Activated naive CD8-positive, alpha-beta T cell treated with anti-CD3 and anti-CD28 coated beads, Interleukin-2, amount 50 U/mL, for 24 hours (primary cell): ENCODE measurements around the gene DAZL.

ENCODE experiments used
- ATAC-seq: fragments of 150-1000 bp; cut with Tn5 transposase; one replicate; pipeline ENCODE4 v1.10.0; 2021
- DNase-seq: peaks from one replicate; pipeline ENCODE4 v3.0.0; 2021
- H3K27ac Mint-ChIP-seq: one replicate; pipeline ENCODE4 v1.8.0; 2021; ENCODE audit warnings: mild to moderate bottlenecking, mixed read lengths
- H3K27me3 Mint-ChIP-seq: one replicate; pipeline ENCODE4 v1.8.0; 2021; ENCODE audit warnings: mixed read lengths
- H3K36me3 Mint-ChIP-seq: one replicate; pipeline ENCODE4 v1.8.0; 2021; ENCODE audit warnings: low read depth, mixed read lengths
- H3K4me1 Mint-ChIP-seq: one replicate; pipeline ENCODE4 v1.8.0; 2021; ENCODE audit warnings: mixed read lengths
- H3K4me3 Mint-ChIP-seq: one replicate; pipeline ENCODE4 v1.8.0; 2021; ENCODE audit warnings: mild to moderate bottlenecking, moderate library complexity, mixed read lengths
- H3K9me3 Mint-ChIP-seq: one replicate; pipeline ENCODE4 v1.8.0; 2021; ENCODE audit warnings: mixed read lengths

DAZL gene

GRCh38 chr3:16570113-16570512 lies 35.1 kb downstream of the DAZL start:
- no peaks in the 10 kb centered on the region for H3K4me1 Mint-ChIP-seq
- H3K27me3 Mint-ChIP-seq: peaks cover 7% of the 10 kb centered on the region
- ATAC-seq (no peak), DNase-seq (no peak)
- peaks cover 10% of the 10 kb centered on the region for H3K9me3 Mint-ChIP-seq
- H3K36me3 Mint-ChIP-seq: peaks cover 1% of the 10 kb centered on the region
- no peak overlapping the region for H3K27ac Mint-ChIP-seq
- H3K4me3 Mint-ChIP-seq: no peak overlapping the region

GRCh38 chr3:16568532-16568931 lies 36.7 kb downstream of the DAZL start:
- Mint-ChIP-seq H3K9me3 (peaks cover 16% of the 10 kb centered on the region), H3K4me1 (no peaks in the 10 kb centered on the region), H3K27ac (no peak overlapping the region), H3K27me3 (peaks cover 7% of the 10 kb centered on the region), H3K4me3 (no peak overlapping the region), H3K36me3 (peaks cover 1% of the 10 kb centered on the region)
- no peak for ATAC-seq
- no peak for DNase-seq

- DNase-seq (no peak), ATAC-seq (no peak)
- H3K27me3 Mint-ChIP-seq: peaks cover 7% of the 10 kb centered on the region
- H3K4me3 Mint-ChIP-seq: no peak overlapping the region
- H3K4me1 Mint-ChIP-seq: no peaks in the 10 kb centered on the region
- peaks cover 1% of the 10 kb centered on the region for H3K36me3 Mint-ChIP-seq
- peaks cover 16% of the 10 kb centered on the region for H3K9me3 Mint-ChIP-seq
- no peak overlapping the region for H3K27ac Mint-ChIP-seq
These were observed 37.1 kb downstream of the DAZL start for GRCh38 chr3:16568115-16568514.

GRCh38 chr3:16559653-16560365 lies 45.4 kb downstream of the DAZL start:
- Mint-ChIP-seq H3K4me3 (no peak overlapping the region), H3K4me1 (no peaks in the 10 kb centered on the region), H3K27ac (no peak overlapping the region), H3K9me3 (peaks cover 6% of the 10 kb centered on the region), H3K27me3 (peaks cover 2% of the 10 kb centered on the region), H3K36me3 (no peaks in the 10 kb centered on the region)
- DNase-seq (no peak), ATAC-seq (no peak)

GRCh38 chr3:16554126-16554525 lies 51.1 kb downstream of the DAZL start:
- H3K4me1 Mint-ChIP-seq: peaks cover 12% of the 10 kb centered on the region
- H3K36me3 Mint-ChIP-seq: no peaks in the 10 kb centered on the region
- no peaks in the 10 kb centered on the region for H3K9me3 Mint-ChIP-seq
- DNase-seq (no peak), ATAC-seq (no peak)
- no peak overlapping the region for H3K4me3 Mint-ChIP-seq
- H3K27me3 Mint-ChIP-seq: peaks cover 2% of the 10 kb centered on the region
- H3K27ac Mint-ChIP-seq: no peak overlapping the region

GRCh38 chr3:16552757-16553156 lies 52.5 kb downstream of the DAZL start:
- no peaks in the 10 kb centered on the region for H3K27me3 Mint-ChIP-seq
- ATAC-seq (no peak), DNase-seq (no peak)
- no peak overlapping the region for H3K4me3 Mint-ChIP-seq
- no peak overlapping the region for H3K27ac Mint-ChIP-seq
- H3K36me3 Mint-ChIP-seq: no peaks in the 10 kb centered on the region
- no peaks in the 10 kb centered on the region for H3K9me3 Mint-ChIP-seq
- H3K4me1 Mint-ChIP-seq: peaks cover 16% of the 10 kb centered on the region

- DNase-seq (no peak), ATAC-seq (no peak)
- no peaks in the 10 kb centered on the region for H3K27me3 Mint-ChIP-seq
- H3K27ac Mint-ChIP-seq: peak overlapping the region; percentile 92
- H3K36me3 Mint-ChIP-seq: no peaks in the 10 kb centered on the region
- no peak overlapping the region for H3K4me3 Mint-ChIP-seq
- peaks cover 29% of the 10 kb centered on the region for H3K4me1 Mint-ChIP-seq
- H3K9me3 Mint-ChIP-seq: no peaks in the 10 kb centered on the region
These were observed 53.8 kb downstream of the DAZL start for GRCh38 chr3:16551342-16551976.

- Mint-ChIP-seq H3K4me1 (peaks cover 34% of the 10 kb centered on the region), H3K27ac (peak overlapping the region; percentile 92), H3K4me3 (no peak overlapping the region), H3K9me3 (no peaks in the 10 kb centered on the region), H3K27me3 (no peaks in the 10 kb centered on the region), H3K36me3 (no peaks in the 10 kb centered on the region)
- DNase-seq (peak; percentile 77), ATAC-seq (peak; percentile 97)
These were observed 54.4 kb downstream of the DAZL start for GRCh38 chr3:16550676-16551341.

GRCh38 chr3:16550305-16550675 lies 54.9 kb downstream of the DAZL start:
- DNase-seq (no peak), ATAC-seq (no peak)
- no peaks in the 10 kb centered on the region for H3K27me3 Mint-ChIP-seq

GRCh38 chr3:16548721-16549120 lies 56.5 kb downstream of the DAZL start:
- no peak overlapping the region for H3K4me3 Mint-ChIP-seq
- DNase-seq: no peak

More at GRCh38 chr3:16550305-16550675, 54.9 kb downstream of the DAZL start:
- no peak overlapping the region for H3K4me3 Mint-ChIP-seq
- no peaks in the 10 kb centered on the region for H3K9me3 Mint-ChIP-seq
- no peaks in the 10 kb centered on the region for H3K36me3 Mint-ChIP-seq
- H3K4me1 Mint-ChIP-seq: peaks cover 34% of the 10 kb centered on the region
- peak overlapping the region; percentile 92 for H3K27ac Mint-ChIP-seq

GRCh38 chr3:16547561-16548357 lies 57.5 kb downstream of the DAZL start:
- Mint-ChIP-seq H3K27ac (no peak overlapping the region), H3K9me3 (no peaks in the 10 kb centered on the region), H3K27me3 (no peaks in the 10 kb centered on the region), H3K4me1 (peaks cover 36% of the 10 kb centered on the region), H3K4me3 (no peak overlapping the region), H3K36me3 (no peaks in the 10 kb centered on the region)
- no peak for DNase-seq
- ATAC-seq: no peak

More at GRCh38 chr3:16548721-16549120, 56.5 kb downstream of the DAZL start:
- H3K27ac Mint-ChIP-seq: no peak overlapping the region
- peaks cover 36% of the 10 kb centered on the region for H3K4me1 Mint-ChIP-seq
- no peak for ATAC-seq
- no peaks in the 10 kb centered on the region for H3K27me3 Mint-ChIP-seq
- no peaks in the 10 kb centered on the region for H3K9me3 Mint-ChIP-seq
- H3K36me3 Mint-ChIP-seq: no peaks in the 10 kb centered on the region

GRCh38 chr3:16546186-16547010 lies 58.8 kb downstream of the DAZL start:
- Mint-ChIP-seq H3K4me3 (no peak overlapping the region), H3K27me3 (no peaks in the 10 kb centered on the region), H3K9me3 (no peaks in the 10 kb centered on the region), H3K27ac (no peak overlapping the region), H3K4me1 (peaks cover 36% of the 10 kb centered on the region), H3K36me3 (no peaks in the 10 kb centered on the region)
- ATAC-seq (peak; percentile 35), DNase-seq (no peak)

GRCh38 chr3:16545413-16546185 lies 59.6 kb downstream of the DAZL start:
- Mint-ChIP-seq H3K27me3 (no peaks in the 10 kb centered on the region), H3K4me3 (no peak overlapping the region), H3K9me3 (no peaks in the 10 kb centered on the region), H3K36me3 (no peaks in the 10 kb centered on the region), H3K4me1 (peaks cover 29% of the 10 kb centered on the region), H3K27ac (no peak overlapping the region)
- ATAC-seq (no peak), DNase-seq (no peak)
